ENCODE data around the gene CLBA1. TPM values are rescaled to one million over a fixed set of nuclear protein-coding genes. Genes with fewer than 3 reads are reported as not detected.
A peak's percentile ranks its signal among the peaks of the same experiment; 100 is the strongest.

CLBA1 gene
- total RNA-seq, 1 experiment from 2014 or later: 14.8 TPM

- H3K36me3 ChIP-seq (ENCODE audit: control insufficient read depth in 1 of 2, insufficient read depth in 2 of 2, low read length in 2 of 2): peaks cover 0 to 10% of the 10 kb centered on the region in 2 experiments; a peak in 1 of 4 replicates
- ChIA-PET POLR2A (no interaction called here), RAD21 (ENCODE audit: low non-redundant PET in 1 of 2, low total read pairs in 2 of 2, uncharacterized antibody in 2 of 2, unreplicated experiment in 2 of 2) (no interaction called here), CTCF (interaction anchor here (1.6 kb wide), 1 partner anchor 22 kb away, joined by 5 read pairs; no protein-coding TSS in a partner anchor)
- H3K9me3 ChIP-seq (ENCODE audit: control insufficient read depth in 1 of 2, insufficient read depth in 1 of 2, low read depth in 1 of 2, low read length in 2 of 2): no peaks in the 10 kb centered on the region
- H2AFZ ChIP-seq (ENCODE audit: low read depth, low read length, poor library complexity, severe bottlenecking): no peak overlapping the region
- H3K4me1 ChIP-seq (ENCODE audit: control insufficient read depth in 1 of 2, insufficient read depth in 2 of 2, low read length in 2 of 2): peaks cover 38 to 73% of the 10 kb centered on the region in 2 experiments
- H3K9ac ChIP-seq (ENCODE audit: low read length): peak overlapping the region; percentile 93
- intact Hi-C loops (cut with micrococcal nuclease): no loop called here
- H4K20me1 ChIP-seq (ENCODE audit: insufficient read depth): peaks cover 7% of the 10 kb centered on the region; the same call in 1 of the 2 replicates
- DNase-seq (ENCODE audit: low read depth, low spot score): peak; percentile 18
- H3K79me2 ChIP-seq (ENCODE audit: insufficient read depth, low read length): peaks cover 31% of the 10 kb centered on the region
- no peaks in the 10 kb centered on the region for H3K9me2 ChIP-seq (ENCODE audit: insufficient read depth)
- no TSS peak for BruUV-seq (replicated peaks)
- H3K4me3 ChIP-seq (replicated peaks in 1 of 2; ENCODE audit: low read depth in 1 of 2, low read length in 2 of 2): peak overlapping the region in 1 of 2 experiments; percentile 21; a peak in 1 of 4 replicates
- no peak for TF ChIP-seq ATF3 (IDR thresholded peaks at IDR 0.05)
- no peak for TF ChIP-seq CBX3 (IDR thresholded peaks at IDR 0.05; ENCODE audit: low read depth)
- no peak for TF ChIP-seq SIN3A (IDR thresholded peaks at IDR 0.05; ENCODE audit: low read depth)
- TF ChIP-seq JUND (IDR thresholded peaks at IDR 0.05): no peak
- TF ChIP-seq POLR2A (IDR thresholded peaks at IDR 0.05; ENCODE audit: borderline replicate concordance, extremely low read depth, insufficient read depth, insufficient read length): no peak
- no peak for TF ChIP-seq EZH2 (IDR thresholded peaks at IDR 0.05)
- TF ChIP-seq ZBTB33 (IDR thresholded peaks at IDR 0.05; ENCODE audit: extremely low read depth, insufficient replicate concordance, low read length): no peak
- TF ChIP-seq EZH2phosphoT487 (IDR thresholded peaks at IDR 0.05; ENCODE audit: borderline replicate concordance): no peak
- no peak for TF ChIP-seq RAD21 (IDR thresholded peaks at IDR 0.05; ENCODE audit: low read depth)
- no peak; the same call in 1 of the 2 replicates for TF ChIP-seq POLR2AphosphoS5 (IDR thresholded peaks at IDR 0.05; ENCODE audit: low read depth, low read length)
- TF ChIP-seq ZNF274 (IDR thresholded peaks at IDR 0.05; ENCODE audit: low read depth, low read length): no peak
- no peak for TF ChIP-seq TCF7L2 (IDR thresholded peaks at IDR 0.05; ENCODE audit: borderline replicate concordance, extremely low read depth, insufficient read depth, insufficient read length)
- TF ChIP-seq SRF (IDR thresholded peaks at IDR 0.05; ENCODE audit: low read depth): no peak
- TF ChIP-seq FOSL1 (IDR thresholded peaks at IDR 0.05; ENCODE audit: low read depth): no peak
- no peaks in the 10 kb centered on the region for H3K27me3 ChIP-seq (ENCODE audit: insufficient read depth, low read length)
- peak overlapping the region; percentile 31; the same call in 1 of the 2 replicates for H3K27ac ChIP-seq (ENCODE audit: low read depth, low read length)
- no peak for ATAC-seq
- H3K4me2 ChIP-seq (ENCODE audit: low read length): peak overlapping the region; percentile 94
Observed at GRCh38 chr14:105023791-105024480, 38.3 kb downstream of the CLBA1 start.

Data from HCT116 (cell line).